ENCODE results near the gene ATF7. TPM values are rescaled to one million over a fixed set of nuclear protein-coding genes. Genes with fewer than 3 reads are reported as not detected.
A peak's percentile ranks its signal among the peaks of the same experiment; 100 is the strongest.
"Not testable (repeated sequence)": the region's sequence is repeated elsewhere in the genome, so short reads cannot be mapped to it uniquely, and the experiment has no call there.

ATF7 gene
- total RNA-seq, 1 donor from 2014 or later: 62.5 TPM

GRCh38 chr12:53578783-53579182 lies 47.4 kb downstream of the ATF7 start:
- ATAC-seq: no peak
- no peak for DNase-seq (ENCODE audit: low spot score)
- intact Hi-C loops (cut with DNase I): no loop called here

DNA sequence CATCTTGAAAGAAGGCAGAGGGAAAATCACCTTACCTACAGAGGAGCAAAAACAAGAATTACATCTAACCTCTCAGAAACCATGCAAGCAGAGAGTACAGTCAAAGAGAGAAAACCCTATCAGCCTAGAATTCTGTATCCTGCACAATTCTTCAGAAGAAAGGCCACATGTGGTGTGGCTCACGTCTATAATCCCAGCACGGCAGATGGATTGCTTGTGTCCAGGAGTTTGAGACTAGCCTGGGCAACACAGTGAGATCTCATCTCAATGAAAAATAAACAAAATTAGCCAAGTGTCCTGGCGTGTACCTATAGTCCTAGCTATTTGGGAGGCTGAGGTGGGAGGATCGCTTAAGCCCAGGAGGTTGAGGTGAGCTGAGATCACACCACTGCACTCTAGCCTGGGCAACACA lies 48.2 kb downstream of the ATF7 start:
- ATAC-seq: no peak
- intact Hi-C loops (cut with DNase I): no loop called here
- no peak for DNase-seq (ENCODE audit: low spot score)

GRCh38 chr12:53575502-53576249 lies 50.5 kb downstream of the ATF7 start:
- DNase-seq (ENCODE audit: low spot score): no peak
- intact Hi-C loops (cut with DNase I): no loop called here

GRCh38 chr12:53572134-53572758 lies 53.9 kb downstream of the ATF7 start:
- ATAC-seq (no peak), DNase-seq (ENCODE audit: low spot score) (no peak)
- intact Hi-C loops (cut with DNase I): no loop called here

More at GRCh38 chr12:53575502-53576249, 50.5 kb downstream of the ATF7 start:
- peak; percentile 61 for ATAC-seq

GRCh38 chr12:53571295-53571694 lies 54.9 kb downstream of the ATF7 start:
- no peak for ATAC-seq
- no peak for DNase-seq (ENCODE audit: low spot score)
- intact Hi-C loops (cut with DNase I): no loop called here

DNA sequence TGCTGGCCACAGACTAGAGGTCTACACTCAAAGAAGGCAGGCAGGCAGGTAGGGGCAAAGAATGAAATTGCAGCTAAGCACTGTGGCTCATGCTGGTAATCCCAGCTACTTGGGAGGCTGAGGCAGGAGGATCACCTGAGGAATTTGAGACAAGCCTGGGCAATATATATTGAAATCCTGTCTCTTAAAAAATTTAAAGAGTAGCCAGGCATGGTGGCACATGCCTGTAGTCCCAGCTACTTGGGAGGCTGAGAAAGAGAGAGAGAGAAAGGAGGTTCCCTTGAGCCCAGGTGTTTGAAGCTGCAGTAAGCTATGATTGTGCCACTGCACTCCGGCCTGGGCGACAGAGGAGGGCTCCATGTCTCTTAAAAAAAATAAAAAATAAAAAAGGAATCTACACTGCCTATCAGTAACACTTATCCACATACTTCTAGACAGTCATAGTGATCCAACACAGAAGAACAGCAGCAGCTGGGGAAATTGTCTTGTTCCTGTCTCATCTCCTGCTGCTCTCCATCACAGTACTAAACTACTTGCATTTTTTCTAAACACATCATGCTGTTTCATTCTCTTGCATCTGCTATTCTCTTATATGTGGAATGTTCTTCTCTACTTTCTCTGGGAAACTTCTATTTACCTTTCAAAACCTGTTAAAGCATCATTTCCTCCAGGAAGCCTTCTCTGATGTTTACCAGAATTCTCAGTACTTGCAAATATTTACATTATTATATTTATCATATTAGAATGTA lies 57.2 kb downstream of the ATF7 start:
- no peak for DNase-seq (ENCODE audit: low spot score)
- ATAC-seq: no peak
- intact Hi-C loops (cut with DNase I): no loop called here

DNA sequence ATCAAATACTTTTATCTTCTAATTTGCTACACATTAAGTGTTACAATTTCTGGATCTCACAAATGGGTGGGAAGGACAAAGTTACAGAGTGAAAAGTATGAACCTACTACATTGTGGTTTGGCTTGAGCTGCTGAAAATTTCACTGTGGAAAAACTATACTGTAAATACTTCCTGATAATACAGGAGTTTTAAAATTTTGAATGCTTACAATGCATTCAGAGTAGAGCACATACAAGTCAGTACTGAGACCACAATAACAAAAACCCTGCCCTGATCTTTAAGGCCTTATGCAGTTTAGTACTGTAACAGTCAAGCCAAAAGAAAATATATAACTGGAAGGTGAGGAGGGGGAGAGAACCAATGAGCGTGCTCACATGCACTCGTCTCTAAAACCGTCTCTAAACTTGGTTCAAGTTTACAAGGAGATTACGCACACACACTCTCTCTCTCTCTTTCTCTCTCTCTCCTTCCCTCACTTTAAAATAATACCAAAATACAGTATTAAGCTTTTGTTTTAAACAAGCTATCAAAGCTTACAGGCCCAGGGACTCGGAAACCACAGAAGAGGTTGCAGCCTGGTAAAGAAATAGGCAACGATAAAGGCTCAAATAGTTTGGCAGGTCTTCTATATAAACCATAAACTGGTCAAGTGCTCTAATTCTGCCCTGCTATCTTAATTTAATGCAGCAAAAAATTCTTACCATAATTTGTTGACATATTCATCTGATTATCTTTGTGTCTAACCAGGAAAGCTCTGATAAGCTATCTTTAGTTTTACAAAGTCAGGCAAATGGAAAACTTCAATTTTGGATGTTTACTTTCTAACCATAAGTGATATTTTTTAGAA lies 58.0 kb downstream of the ATF7 start:
- ATAC-seq (no peak), DNase-seq (ENCODE audit: low spot score) (no peak)
- intact Hi-C loops (cut with DNase I): no loop called here

DNA sequence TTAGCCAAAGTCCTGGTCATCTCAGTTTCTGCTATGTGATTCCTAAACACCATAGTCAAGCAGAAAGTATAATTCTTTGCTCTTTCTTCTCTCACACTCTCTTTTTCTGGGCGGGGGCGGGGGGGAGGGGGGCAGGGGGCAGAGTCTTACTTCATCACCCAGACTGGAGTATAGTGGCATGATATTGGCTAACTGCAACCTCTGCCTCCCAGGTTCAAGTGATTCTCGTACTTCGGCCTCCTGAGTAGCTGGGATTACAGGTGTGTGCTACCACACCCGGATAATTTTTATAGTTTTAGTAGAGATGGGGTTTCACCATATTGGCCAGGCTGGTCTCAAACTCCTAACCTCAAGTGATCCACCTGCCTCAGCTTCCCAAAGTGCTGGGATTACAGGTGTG lies 60.8 kb downstream of the ATF7 start:
- DNase-seq (ENCODE audit: low spot score); intact Hi-C loops (cut with DNase I): not testable (repeated sequence)
- peak; percentile 20 for ATAC-seq

GRCh38 chr12:53564941-53565340 lies 61.2 kb downstream of the ATF7 start:
- DNase-seq (ENCODE audit: low spot score): no peak
- ATAC-seq: peak; percentile 77
- intact Hi-C loops (cut with DNase I): no loop called here

DNA sequence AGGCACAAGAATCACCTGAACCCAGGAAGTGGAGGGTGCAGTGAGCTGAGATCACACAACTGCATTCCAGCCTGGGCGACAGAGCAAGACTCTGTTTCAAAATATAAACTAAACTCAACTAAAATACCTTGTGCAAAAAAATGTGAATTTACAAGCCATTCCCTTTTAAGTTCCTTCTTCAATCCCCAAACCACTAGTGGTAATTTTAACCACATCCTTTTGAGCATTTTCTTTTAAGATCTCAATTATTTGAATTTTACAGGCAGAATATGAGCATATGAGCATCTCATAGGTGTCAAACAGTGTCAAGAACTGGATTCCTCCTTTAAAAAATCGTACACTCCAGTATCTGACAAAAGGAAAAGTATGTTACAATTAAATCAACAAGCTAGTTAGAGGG lies 61.9 kb downstream of the ATF7 start:
- ATAC-seq (no peak), DNase-seq (ENCODE audit: low spot score) (no peak)
- intact Hi-C loops (cut with DNase I): no loop called here

DNA sequence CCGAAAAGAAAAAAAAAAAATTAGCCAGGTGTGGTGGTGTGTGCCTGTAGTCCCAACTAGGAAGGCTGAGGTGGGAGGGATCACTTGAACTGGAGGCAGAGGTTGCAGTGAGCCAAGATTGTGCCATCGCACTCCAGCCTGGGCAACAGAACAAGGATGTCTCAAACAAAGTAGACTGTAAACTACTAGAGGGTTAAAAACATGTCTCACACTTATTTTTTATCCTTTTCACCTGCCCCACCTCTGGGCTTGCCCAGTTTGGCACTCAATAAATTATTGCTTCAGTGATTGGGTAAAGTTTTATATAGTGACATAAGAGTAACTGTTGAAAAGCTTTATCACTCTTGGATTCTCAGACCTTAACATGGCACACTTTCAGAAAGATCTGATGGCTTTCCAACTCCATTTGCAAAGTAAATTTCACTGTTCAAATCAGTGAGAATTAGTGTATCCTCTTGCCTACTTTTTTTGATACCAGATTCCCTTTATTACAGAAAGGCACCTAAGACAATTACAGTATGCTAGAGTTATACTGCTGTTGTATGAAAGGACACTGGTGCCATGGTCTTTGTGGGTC lies 62.6 kb downstream of the ATF7 start:
- intact Hi-C loops (cut with DNase I): no loop called here
- ATAC-seq: no peak
- no peak for DNase-seq (ENCODE audit: low spot score)

- intact Hi-C loops (cut with DNase I): no loop called here
- ATAC-seq (no peak), DNase-seq (ENCODE audit: low spot score) (no peak)
These were observed 64.6 kb downstream of the ATF7 start for GRCh38 chr12:53561590-53561953.

DNA sequence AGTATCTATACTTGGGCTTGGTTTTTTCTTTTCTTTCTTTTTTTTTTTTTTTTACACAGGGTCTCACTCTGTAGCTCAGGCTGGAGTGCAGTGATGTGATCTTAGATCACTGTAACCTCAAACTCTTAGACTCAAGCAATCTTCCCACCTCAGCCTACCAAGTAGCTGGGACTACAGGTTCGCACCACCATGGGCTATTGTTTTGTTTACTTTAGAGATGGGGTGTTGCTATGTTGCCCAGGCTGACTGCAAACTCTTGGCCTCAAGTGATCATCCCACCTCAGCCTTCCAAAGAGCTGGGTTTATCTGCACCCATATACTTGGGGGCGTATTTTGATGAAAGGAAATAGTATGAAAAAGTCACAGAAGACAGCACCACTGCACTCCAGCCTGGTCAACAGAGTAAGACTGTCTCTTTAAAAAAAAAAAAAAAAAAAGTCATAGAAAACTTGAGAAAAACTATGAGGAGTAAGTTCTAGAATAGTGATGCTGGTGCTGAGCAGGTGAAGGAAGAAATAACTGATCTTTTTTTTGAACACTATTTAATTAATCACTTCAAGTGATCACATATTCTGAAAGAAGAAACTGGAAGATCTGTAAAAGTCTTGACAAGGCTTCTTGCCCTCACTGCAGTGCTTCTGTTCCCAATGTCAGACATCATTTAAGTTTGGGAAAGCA lies 65.1 kb downstream of the ATF7 start:
- DNase-seq (ENCODE audit: low spot score) (no peak), ATAC-seq (no peak)
- intact Hi-C loops (cut with DNase I): no loop called here

GRCh38 chr12:53560351-53560750 lies 65.8 kb downstream of the ATF7 start:
- ATAC-seq (peak; percentile 82), DNase-seq (ENCODE audit: low spot score) (no peak)
- intact Hi-C loops (cut with DNase I): no loop called here

DNA sequence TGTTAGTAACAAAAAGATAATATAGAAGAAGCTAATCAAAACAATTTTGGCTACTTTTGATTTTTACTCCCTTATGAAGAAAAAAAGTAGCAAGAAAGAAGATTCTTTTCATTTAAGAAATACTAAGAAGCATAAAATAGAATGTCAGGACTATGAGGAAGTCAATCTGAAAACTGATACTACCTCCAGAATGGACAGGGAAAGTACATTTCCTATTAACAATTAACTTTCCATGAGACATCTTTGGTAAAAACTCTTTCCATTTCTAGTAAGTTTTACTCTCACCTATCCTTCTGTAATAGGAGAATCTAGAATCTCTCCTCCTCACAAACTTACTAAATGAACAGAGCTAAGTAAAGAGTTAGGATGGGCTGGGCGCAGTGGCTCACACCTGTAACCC lies 67.6 kb downstream of the ATF7 start:
- intact Hi-C loops (cut with DNase I): no loop called here
- ATAC-seq (no peak), DNase-seq (ENCODE audit: low spot score) (no peak)

GRCh38 chr12:53552361-53553327 lies 73.5 kb downstream of the ATF7 start:
- no peak for DNase-seq (ENCODE audit: low spot score)
- ATAC-seq: no peak
- intact Hi-C loops (cut with DNase I): no loop called here

- ATAC-seq: peak; percentile 36
- intact Hi-C loops (cut with DNase I): no loop called here
- no peak for DNase-seq (ENCODE audit: low spot score)
These were observed 74.3 kb downstream of the ATF7 start for GRCh38 chr12:53551889-53552291.
